ENCODE measurements around the gene TBL1X.

TBL1X gene

GRCh38 chrX:9635803-9636202 lies 170.9 kb downstream of the TBL1X start:
- DNase-seq, result no peak

- no peak for DNase-seq
Observed at GRCh38 chrX:9638871-9639270, 174.0 kb downstream of the TBL1X start.

- no peak for DNase-seq
Observed at GRCh38 chrX:9642270-9642995, 177.6 kb downstream of the TBL1X start.

GRCh38 chrX:9643807-9644206 lies 178.9 kb downstream of the TBL1X start:
- no peak for DNase-seq

- no peak for DNase-seq
Observed at GRCh38 chrX:9644335-9644734, 179.5 kb downstream of the TBL1X start.

- no peak for DNase-seq
Observed at GRCh38 chrX:9646471-9647224, 181.8 kb downstream of the TBL1X start.

- DNase-seq, result no peak
Observed at GRCh38 chrX:9647431-9647830, 182.6 kb downstream of the TBL1X start.

GRCh38 chrX:9650091-9650490 lies 185.2 kb downstream of the TBL1X start:
- DNase-seq, result no peak

GRCh38 chrX:9651737-9652136 lies 186.9 kb downstream of the TBL1X start:
- no peak for DNase-seq

- no peak for DNase-seq
Observed at GRCh38 chrX:9654929-9655328, 190.1 kb downstream of the TBL1X start.

GRCh38 chrX:9656277-9656676 lies 191.4 kb downstream of the TBL1X start:
- DNase-seq, result peak; percentile 60

GRCh38 chrX:9656871-9657270 lies 192.0 kb downstream of the TBL1X start:
- no peak for DNase-seq

GRCh38 chrX:9657590-9658256 lies 192.9 kb downstream of the TBL1X start:
- no peak for DNase-seq

- no peak for DNase-seq
Observed at GRCh38 chrX:9658409-9658808, 193.6 kb downstream of the TBL1X start.

- no peak for DNase-seq
Observed at GRCh38 chrX:9659571-9660195, 194.8 kb downstream of the TBL1X start.

GRCh38 chrX:9662148-9662547 lies 197.3 kb downstream of the TBL1X start:
- no peak for DNase-seq

- no peak for DNase-seq
Observed at GRCh38 chrX:9663216-9663615, 198.4 kb downstream of the TBL1X start.

GRCh38 chrX:9664224-9664623 lies 199.4 kb downstream of the TBL1X start:
- no peak for DNase-seq

GRCh38 chrX:9665113-9665512 lies 200.3 kb downstream of the TBL1X start:
- DNase-seq, result no peak

- no peak for DNase-seq
Observed at GRCh38 chrX:9668537-9668936, 203.7 kb downstream of the TBL1X start.

- peak; percentile 16 for DNase-seq
Observed at GRCh38 chrX:9670136-9670814, 205.4 kb downstream of the TBL1X start.

- no peak for DNase-seq
Observed at GRCh38 chrX:9671998-9672397, 207.1 kb downstream of the TBL1X start.

GRCh38 chrX:9676306-9676705 lies 211.4 kb downstream of the TBL1X start:
- DNase-seq, result no peak
